Fibroblast of peridontal ligament (primary cell): ENCODE measurements around the gene FCGR3A.

Source experiments
- DNase-seq: peaks from one replicate; pipeline ENCODE4 v3.0.0-alpha.2; 2010; ENCODE audit errors: extremely low read depth

Gene FCGR3A

GRCh38 chr1:161502641-161503393 lies 46.8 kb downstream of the FCGR3A start:
- DNase-seq: no peak

DNA sequence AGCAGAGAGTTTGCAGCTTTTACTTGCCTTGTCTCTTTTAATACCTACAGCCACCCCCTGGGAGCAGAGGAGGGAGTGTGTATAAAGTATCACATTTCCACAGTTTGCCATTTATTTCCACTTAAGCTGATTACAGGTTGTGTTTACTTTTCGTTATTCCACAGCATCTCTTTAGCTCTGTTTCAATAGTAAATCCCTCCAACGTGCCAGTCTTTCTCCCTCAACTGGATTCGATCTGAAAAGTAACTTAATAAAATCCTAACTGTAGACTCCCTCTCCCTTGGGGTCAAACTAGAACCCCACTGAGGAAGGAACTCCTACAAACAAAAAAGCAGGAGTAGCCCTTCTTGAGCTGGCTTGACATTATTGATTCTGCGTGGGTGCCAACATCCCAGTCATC lies 47.4 kb downstream of the FCGR3A start:
- DNase-seq: no peak

DNA sequence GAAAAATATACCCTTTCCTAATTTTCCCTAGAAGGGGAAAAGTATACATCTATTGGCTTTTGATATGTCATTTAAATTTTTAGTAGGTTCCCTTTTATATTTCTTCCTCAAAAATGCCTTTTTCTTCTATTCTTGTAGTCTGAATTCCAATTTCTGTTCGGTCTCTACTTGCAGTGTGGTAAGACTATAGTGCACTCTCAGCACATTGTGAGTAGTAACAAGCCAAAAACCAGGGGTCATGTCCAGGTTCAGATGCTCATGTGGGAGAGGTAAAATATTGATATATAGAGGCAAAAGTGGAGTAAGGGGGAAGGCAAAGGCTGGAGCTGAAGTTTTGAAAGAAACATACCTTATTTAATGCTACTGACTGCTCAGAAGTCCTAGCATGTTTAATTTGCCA lies 48.4 kb downstream of the FCGR3A start:
- DNase-seq: no peak

DNA sequence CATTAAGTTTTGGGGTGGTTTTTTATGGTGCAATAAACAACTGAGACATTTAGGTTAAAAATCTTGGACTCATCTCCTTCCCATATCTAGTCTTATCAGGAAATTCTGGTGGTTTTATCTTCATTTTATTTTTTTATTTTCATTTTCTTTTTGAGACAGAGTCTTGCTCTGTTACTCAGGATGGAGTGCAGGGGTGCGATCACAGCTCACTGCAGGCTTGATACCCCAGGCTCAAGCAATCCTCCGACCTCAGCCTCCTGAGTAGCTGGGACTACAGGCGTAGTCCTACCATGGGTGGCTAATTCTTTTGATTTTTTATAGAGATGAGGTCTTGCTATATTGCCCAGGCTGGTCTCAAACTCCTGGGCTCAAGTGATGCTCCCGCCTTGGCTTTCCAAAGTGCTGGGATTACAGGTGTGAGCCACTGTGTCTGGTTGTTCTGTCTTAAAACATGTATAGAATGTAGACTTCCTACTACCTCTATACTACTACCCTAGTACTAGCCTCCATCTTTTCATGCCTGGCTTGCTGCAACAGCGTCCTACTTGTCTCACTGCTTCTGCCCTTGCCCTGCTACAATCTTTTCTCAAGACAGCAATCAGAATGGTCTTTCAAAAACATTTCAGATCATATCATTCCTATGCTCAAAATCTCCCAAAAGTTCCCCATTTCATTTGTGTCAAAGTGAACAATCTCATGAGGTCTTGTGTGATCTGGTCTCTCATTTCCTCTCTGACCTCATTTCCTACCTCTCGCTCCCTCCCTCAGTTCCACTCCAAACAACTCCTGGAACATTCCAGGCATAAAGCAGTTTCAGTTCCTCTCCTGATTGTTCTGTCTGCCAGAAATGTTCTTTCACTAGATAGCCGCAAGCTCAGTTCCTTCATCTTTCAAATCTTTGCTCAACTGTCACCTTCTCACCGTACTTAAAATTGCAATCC lies 50.2 kb downstream of the FCGR3A start:
- DNase-seq: no peak

DNA sequence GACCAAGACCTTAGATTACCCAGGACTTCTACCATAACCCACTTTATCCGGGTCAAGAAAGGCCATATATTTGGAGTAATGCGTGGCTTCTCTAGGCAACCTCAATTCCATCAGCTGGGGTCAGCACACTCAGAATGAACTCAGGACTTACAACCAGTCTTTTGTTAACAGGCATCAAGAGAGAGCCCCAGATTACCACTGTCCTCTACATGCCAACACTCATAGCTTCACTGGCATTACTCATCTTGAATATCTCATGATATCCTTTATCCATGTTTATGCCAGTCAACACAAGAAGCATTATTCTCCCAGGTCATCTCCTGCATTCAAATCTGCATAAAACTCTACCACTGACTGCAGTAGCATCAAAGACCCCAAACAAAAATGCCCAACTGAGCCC lies 51.0 kb downstream of the FCGR3A start:
- DNase-seq: no peak

DNA sequence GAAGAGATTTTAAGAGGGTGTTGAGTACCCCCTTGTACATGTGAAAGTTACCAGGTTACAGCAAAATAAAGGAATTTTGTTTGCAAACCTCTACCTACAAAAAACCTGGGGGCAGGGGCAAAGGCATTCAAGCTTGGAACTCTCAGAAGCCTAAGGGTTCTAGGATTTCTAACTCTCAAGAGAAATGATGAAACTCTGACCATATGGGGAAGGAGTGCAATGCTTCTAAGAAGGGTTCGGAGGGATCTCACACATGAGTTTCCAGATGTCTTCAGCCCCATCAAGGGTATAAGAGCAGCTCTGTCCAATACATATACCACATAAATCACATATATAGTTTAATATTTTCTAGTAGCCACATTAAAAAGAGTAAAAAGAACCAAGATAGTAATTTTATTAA lies 51.7 kb downstream of the FCGR3A start:
- DNase-seq: no peak

DNA sequence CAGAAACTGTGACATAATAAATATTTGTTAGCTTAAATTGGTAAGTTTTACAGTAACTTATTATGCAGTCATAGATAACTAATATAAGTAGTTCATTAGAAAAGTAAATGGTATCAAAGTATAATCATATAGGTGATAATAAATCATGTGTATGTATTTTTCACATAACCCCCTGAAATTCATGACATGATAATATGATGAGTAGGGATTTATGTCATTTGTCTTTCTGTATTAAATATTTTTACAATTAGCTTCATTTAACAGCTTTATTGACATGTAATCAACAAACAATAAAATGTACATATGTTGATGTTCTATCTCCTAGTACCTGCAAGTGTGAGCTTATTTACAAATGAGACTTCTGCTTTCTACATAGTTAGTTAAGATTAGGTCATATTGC lies 54.1 kb downstream of the FCGR3A start:
- DNase-seq: no peak

GRCh38 chr1:161494091-161494735 lies 55.4 kb downstream of the FCGR3A start:
- DNase-seq: no peak

DNA sequence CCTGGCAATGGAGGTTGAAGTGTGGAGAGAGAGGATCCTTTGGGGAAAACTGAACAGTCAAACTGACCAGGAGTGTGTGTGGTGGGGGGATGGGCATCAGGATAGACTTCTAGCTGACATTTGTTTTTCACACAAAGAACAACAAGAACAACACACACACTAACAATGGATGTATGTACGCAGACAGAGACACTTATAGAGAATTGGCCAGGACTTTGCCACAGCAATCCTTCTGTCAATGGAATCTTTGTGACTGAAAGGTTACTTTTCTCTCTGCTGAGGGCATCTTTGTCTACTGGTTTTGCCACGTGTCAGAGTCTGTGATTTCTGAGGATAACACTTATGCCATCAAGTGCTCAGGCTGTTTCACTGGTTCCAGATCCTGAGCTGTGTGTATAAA lies 56.8 kb downstream of the FCGR3A start:
- DNase-seq: no peak
